Activated CD8-positive, alpha-beta memory T cell treated with anti-CD3 and anti-CD28 coated beads, Interleukin-2, amount 50 U/mL, for 48 hours (primary cell): Measurements from ENCODE around the gene FAU.

Experiments
- DNase-seq: peaks from one replicate; pipeline ENCODE4 v3.0.0-alpha.2; 2020

Gene FAU

GRCh38 chr11:65072631-65072966, 49.3 kb downstream of the FAU start:
- DNase-seq: no peak

GRCh38 chr11:65071907-65072630, 49.9 kb downstream of the FAU start:
- DNase-seq: no peak
